ENCODE data around the gene UPF2. TPM values are rescaled to one million over a fixed set of nuclear protein-coding genes. Genes with fewer than 3 reads are reported as not detected.
A peak's percentile ranks its signal among the peaks of the same experiment; 100 is the strongest.

Gene UPF2
- total and polyA plus RNA-seq, 5 donors from 2014 or later, result 5.5 to 29.9 (median 10.6) TPM

DNA sequence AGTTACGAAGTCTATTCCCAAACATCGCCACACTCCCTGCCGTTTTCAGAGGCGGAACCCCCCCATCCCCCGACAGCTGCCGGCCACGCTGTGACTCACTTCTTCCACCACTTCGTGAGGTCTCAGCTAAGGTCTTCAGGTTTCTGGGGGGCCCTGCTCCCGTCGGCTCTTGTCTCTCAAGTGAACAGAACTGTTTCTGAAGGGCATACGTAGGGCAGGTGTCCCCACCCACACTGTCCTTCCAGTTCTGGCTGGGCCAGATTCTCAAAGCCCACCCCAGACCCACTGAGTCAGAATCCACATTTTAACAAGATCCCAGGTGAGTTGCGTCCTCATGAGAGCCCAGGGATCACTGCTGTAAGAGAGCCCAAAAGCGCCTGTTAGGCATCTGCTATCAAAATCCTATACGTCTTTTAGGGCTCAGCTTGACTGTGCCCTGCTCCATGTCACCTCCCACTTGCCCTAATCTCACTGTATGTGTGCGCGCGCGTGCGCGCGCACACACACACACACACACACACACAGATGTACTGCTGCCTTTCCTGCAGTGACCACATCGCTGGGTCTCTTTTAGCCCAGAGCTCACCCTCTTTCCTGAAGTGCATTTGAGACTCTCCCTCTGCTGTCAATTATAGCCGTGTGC is 140.7 kb downstream of the UPF2 start:
- H3K4me3 Mint-ChIP-seq, result no peak overlapping the region
- no peaks in the 10 kb centered on the region for H3K4me1 ChIP-seq (ENCODE audit: control insufficient read depth, insufficient read depth, low read length, poor library complexity, severe bottlenecking)
- no peaks in the 10 kb centered on the region for H3K9me3 Mint-ChIP-seq
- H3K27ac Mint-ChIP-seq, result no peak overlapping the region
- ATAC-seq (ENCODE audit: low read depth in 2 of 2), result no peak
- no peaks in the 10 kb centered on the region for H3K36me3 ChIP-seq (ENCODE audit: control insufficient read depth, insufficient read depth, low read length)
- no peaks in the 10 kb centered on the region for H3K36me3 Mint-ChIP-seq
- H3K4me3 ChIP-seq (ENCODE audit: low read depth, low read length), result no peak overlapping the region
- no peaks in the 10 kb centered on the region for H3K27me3 ChIP-seq (ENCODE audit: control insufficient read depth, insufficient read depth, low read length)
- no peak overlapping the region for H3K27ac ChIP-seq (ENCODE audit: insufficient read depth, low read length, poor library complexity, severe bottlenecking)
- H3K27me3 Mint-ChIP-seq, result no peaks in the 10 kb centered on the region
- peaks cover 0 to 2% (median under 1%) of the 10 kb centered on the region in 4 donors for H3K4me1 Mint-ChIP-seq
- H3K9me3 ChIP-seq (ENCODE audit: control insufficient read depth in 2 of 2, low read length in 2 of 2), result no peaks in the 10 kb centered on the region
- no peak for DNase-seq

GRCh38 chr10:11901454-11901832 is 141.2 kb downstream of the UPF2 start:
- H3K4me1 Mint-ChIP-seq, result peaks cover 0 to 6% (median under 1%) of the 10 kb centered on the region in 4 donors
- no peaks in the 10 kb centered on the region for H3K27me3 ChIP-seq (ENCODE audit: control insufficient read depth, insufficient read depth, low read length)
- H3K4me3 Mint-ChIP-seq, result no peak overlapping the region
- peak overlapping the region in 1 of 3 donors; percentile 9 for H3K27ac Mint-ChIP-seq
- H3K9me3 Mint-ChIP-seq, result peaks cover 0 to 1% (median 0%) of the 10 kb centered on the region in 7 donors
- no peak overlapping the region for H3K27ac ChIP-seq (ENCODE audit: insufficient read depth, low read length, poor library complexity, severe bottlenecking)
- no peaks in the 10 kb centered on the region for H3K27me3 Mint-ChIP-seq
- H3K36me3 ChIP-seq (ENCODE audit: control insufficient read depth, insufficient read depth, low read length), result no peaks in the 10 kb centered on the region
- no peaks in the 10 kb centered on the region for H3K36me3 Mint-ChIP-seq
- H3K4me1 ChIP-seq (ENCODE audit: control insufficient read depth, insufficient read depth, low read length, poor library complexity, severe bottlenecking), result peaks cover 4% of the 10 kb centered on the region
- ATAC-seq (ENCODE audit: low read depth in 2 of 2) (no peak), DNase-seq (no peak)
- no peaks in the 10 kb centered on the region for H3K9me3 ChIP-seq (ENCODE audit: control insufficient read depth in 2 of 2, low read length in 2 of 2)
- H3K4me3 ChIP-seq (ENCODE audit: low read depth, low read length), result no peak overlapping the region

GRCh38 chr10:11901036-11901301 is 141.6 kb downstream of the UPF2 start:
- H3K4me3 ChIP-seq (ENCODE audit: low read depth, low read length), result no peak overlapping the region
- peaks cover 6% of the 10 kb centered on the region for H3K4me1 ChIP-seq (ENCODE audit: control insufficient read depth, insufficient read depth, low read length, poor library complexity, severe bottlenecking)
- no peaks in the 10 kb centered on the region for H3K27me3 ChIP-seq (ENCODE audit: control insufficient read depth, insufficient read depth, low read length)
- Mint-ChIP-seq H3K4me1 (peaks cover 0 to 7% (median under 1%) of the 10 kb centered on the region in 4 donors), H3K4me3 (no peak overlapping the region), H3K36me3 (no peaks in the 10 kb centered on the region), H3K9me3 (peaks cover 0 to 1% (median 0%) of the 10 kb centered on the region in 7 donors), H3K27ac (no peak overlapping the region), H3K27me3 (no peaks in the 10 kb centered on the region)
- no peaks in the 10 kb centered on the region for H3K36me3 ChIP-seq (ENCODE audit: control insufficient read depth, insufficient read depth, low read length)
- H3K9me3 ChIP-seq (ENCODE audit: control insufficient read depth in 2 of 2, low read length in 2 of 2), result no peaks in the 10 kb centered on the region
- DNase-seq (no peak), ATAC-seq (ENCODE audit: low read depth in 2 of 2) (no peak)
- no peak overlapping the region for H3K27ac ChIP-seq (ENCODE audit: insufficient read depth, low read length, poor library complexity, severe bottlenecking)

DNA sequence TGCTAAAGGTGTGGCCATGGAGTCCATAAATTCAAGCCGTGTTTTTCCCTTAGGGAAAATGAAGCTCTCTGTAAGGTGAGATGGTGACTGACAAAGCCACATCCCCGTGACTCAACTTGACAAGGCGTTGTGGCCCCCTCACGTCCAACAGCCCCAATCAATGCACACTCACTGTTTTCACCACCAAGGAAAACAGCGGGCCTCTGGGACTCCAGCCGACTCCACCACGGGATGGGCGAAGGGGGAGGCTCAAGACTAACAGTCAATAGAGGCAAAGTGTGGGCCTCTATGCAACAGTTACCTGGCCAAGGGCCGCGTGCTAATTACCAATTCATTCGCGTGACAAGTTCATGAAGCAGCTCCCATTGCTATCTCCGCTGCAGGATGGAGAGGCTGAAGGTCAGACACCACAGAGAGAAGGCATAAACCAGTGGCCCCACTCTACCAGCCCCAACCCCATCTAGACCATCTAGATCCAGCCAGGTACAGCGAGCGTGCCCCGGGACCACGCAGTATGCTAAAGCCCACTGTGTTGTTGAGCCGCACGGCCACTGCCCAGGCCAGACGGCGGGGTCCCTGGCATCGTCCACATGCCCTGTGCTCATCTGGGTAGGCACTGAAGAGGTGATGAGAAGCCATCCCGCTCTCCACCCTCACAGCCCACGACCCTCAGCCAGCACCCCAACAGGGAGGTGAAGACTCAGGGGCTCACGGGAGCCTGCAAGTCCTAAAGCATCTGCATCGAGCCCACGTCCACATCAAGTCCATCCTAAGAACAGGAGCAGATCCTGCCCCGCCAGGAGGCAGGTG is 143.3 kb downstream of the UPF2 start:
- Histone ChIP-seq H3K27me3 (ENCODE audit: control insufficient read depth, insufficient read depth, low read length) (no peaks in the 10 kb centered on the region), H3K9me3 (ENCODE audit: control insufficient read depth in 2 of 2, low read length in 2 of 2) (no peaks in the 10 kb centered on the region), H3K27ac (ENCODE audit: insufficient read depth, low read length, poor library complexity, severe bottlenecking) (no peak overlapping the region), H3K36me3 (ENCODE audit: control insufficient read depth, insufficient read depth, low read length) (no peaks in the 10 kb centered on the region), H3K4me3 (ENCODE audit: low read depth, low read length) (no peak overlapping the region), H3K4me1 (ENCODE audit: control insufficient read depth, insufficient read depth, low read length, poor library complexity, severe bottlenecking) (peaks cover 6% of the 10 kb centered on the region)
- H3K27me3 Mint-ChIP-seq, result no peaks in the 10 kb centered on the region
- no peaks in the 10 kb centered on the region for H3K36me3 Mint-ChIP-seq
- peaks cover 0 to 7% (median under 1%) of the 10 kb centered on the region in 4 donors for H3K4me1 Mint-ChIP-seq
- no peak for ATAC-seq (ENCODE audit: low read depth in 2 of 2)
- no peak overlapping the region for H3K4me3 Mint-ChIP-seq
- DNase-seq, result no peak
- H3K27ac Mint-ChIP-seq, result peak overlapping the region in 1 of 3 donors; percentile 44
- peaks cover 0 to 1% (median 0%) of the 10 kb centered on the region in 7 donors for H3K9me3 Mint-ChIP-seq

GRCh38 chr10:11898372-11899066 is 144.1 kb downstream of the UPF2 start:
- peaks cover 0 to 1% (median 0%) of the 10 kb centered on the region in 7 donors for H3K9me3 Mint-ChIP-seq
- H3K9me3 ChIP-seq (ENCODE audit: control insufficient read depth in 2 of 2, low read length in 2 of 2), result no peaks in the 10 kb centered on the region
- H3K4me1 Mint-ChIP-seq, result peaks cover 0 to 7% (median under 1%) of the 10 kb centered on the region in 4 donors
- no peak overlapping the region for H3K4me3 ChIP-seq (ENCODE audit: low read depth, low read length)
- DNase-seq (no peak), ATAC-seq (ENCODE audit: low read depth in 2 of 2) (no peak)
- peak overlapping the region in 1 of 4 donors; percentile 7 for H3K4me3 Mint-ChIP-seq
- no peaks in the 10 kb centered on the region for H3K27me3 ChIP-seq (ENCODE audit: control insufficient read depth, insufficient read depth, low read length)
- H3K36me3 Mint-ChIP-seq, result no peaks in the 10 kb centered on the region
- peaks cover 6% of the 10 kb centered on the region for H3K4me1 ChIP-seq (ENCODE audit: control insufficient read depth, insufficient read depth, low read length, poor library complexity, severe bottlenecking)
- peak overlapping the region in 1 of 3 donors; percentile 44 for H3K27ac Mint-ChIP-seq
- H3K27me3 Mint-ChIP-seq, result no peaks in the 10 kb centered on the region
- H3K27ac ChIP-seq (ENCODE audit: insufficient read depth, low read length, poor library complexity, severe bottlenecking), result no peak overlapping the region
- H3K36me3 ChIP-seq (ENCODE audit: control insufficient read depth, insufficient read depth, low read length), result no peaks in the 10 kb centered on the region

GRCh38 chr10:11898033-11898371 is 144.6 kb downstream of the UPF2 start:
- Mint-ChIP-seq H3K36me3 (no peaks in the 10 kb centered on the region), H3K27me3 (no peaks in the 10 kb centered on the region), H3K4me3 (no peak overlapping the region), H3K9me3 (peaks cover 0 to 1% (median 0%) of the 10 kb centered on the region in 7 donors), H3K27ac (no peak overlapping the region), H3K4me1 (peaks cover 0 to 7% (median under 1%) of the 10 kb centered on the region in 4 donors)
- ATAC-seq (ENCODE audit: low read depth in 2 of 2) (no peak), DNase-seq (no peak)
- Histone ChIP-seq H3K27ac (ENCODE audit: insufficient read depth, low read length, poor library complexity, severe bottlenecking) (no peak overlapping the region), H3K27me3 (ENCODE audit: control insufficient read depth, insufficient read depth, low read length) (no peaks in the 10 kb centered on the region), H3K36me3 (ENCODE audit: control insufficient read depth, insufficient read depth, low read length) (no peaks in the 10 kb centered on the region), H3K4me3 (ENCODE audit: low read depth, low read length) (no peak overlapping the region), H3K4me1 (ENCODE audit: control insufficient read depth, insufficient read depth, low read length, poor library complexity, severe bottlenecking) (peaks cover 6% of the 10 kb centered on the region), H3K9me3 (ENCODE audit: control insufficient read depth in 2 of 2, low read length in 2 of 2) (no peaks in the 10 kb centered on the region)

DNA sequence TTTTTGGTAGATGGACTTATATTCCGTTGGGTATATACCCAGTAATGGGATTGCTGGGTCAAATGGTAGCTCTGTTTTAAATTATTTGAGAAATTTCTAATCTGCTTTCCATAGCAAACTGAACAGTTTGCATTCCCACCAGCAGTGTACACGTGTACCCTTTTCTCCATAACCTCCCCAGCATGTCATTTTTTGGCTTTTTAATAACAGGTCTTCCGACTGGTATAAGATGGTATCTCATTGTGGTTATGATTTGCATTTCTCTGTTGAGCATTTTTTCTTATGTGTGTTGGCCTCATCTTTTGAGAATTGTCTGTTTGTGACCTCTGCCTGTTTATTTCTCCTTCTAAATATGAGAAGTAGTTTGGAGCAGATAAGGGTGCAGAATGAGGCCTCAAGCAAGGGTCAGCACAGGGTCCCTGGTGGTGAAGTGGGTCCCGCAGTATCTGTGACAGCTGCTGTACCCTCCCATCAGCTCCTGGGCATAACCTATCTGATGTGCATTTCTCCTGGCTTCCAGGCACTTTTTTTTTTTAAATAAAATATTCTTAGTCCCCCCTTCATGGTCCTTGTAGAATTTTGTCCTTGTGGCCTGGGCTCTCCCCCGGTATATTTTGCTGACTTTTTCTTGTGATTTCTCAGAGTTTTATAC is 145.9 kb downstream of the UPF2 start:
- no peak for DNase-seq
- H3K9me3 ChIP-seq (ENCODE audit: control insufficient read depth in 2 of 2, low read length in 2 of 2), result no peaks in the 10 kb centered on the region
- no peaks in the 10 kb centered on the region for H3K36me3 ChIP-seq (ENCODE audit: control insufficient read depth, insufficient read depth, low read length)
- H3K27me3 ChIP-seq (ENCODE audit: control insufficient read depth, insufficient read depth, low read length), result no peaks in the 10 kb centered on the region
- Mint-ChIP-seq H3K4me1 (peaks cover 0 to 7% (median under 1%) of the 10 kb centered on the region in 4 donors), H3K36me3 (no peaks in the 10 kb centered on the region), H3K27me3 (no peaks in the 10 kb centered on the region), H3K27ac (no peak overlapping the region), H3K4me3 (no peak overlapping the region), H3K9me3 (peaks cover 0 to 1% (median 0%) of the 10 kb centered on the region in 7 donors)
- peaks cover 6% of the 10 kb centered on the region for H3K4me1 ChIP-seq (ENCODE audit: control insufficient read depth, insufficient read depth, low read length, poor library complexity, severe bottlenecking)
- no peak overlapping the region for H3K27ac ChIP-seq (ENCODE audit: insufficient read depth, low read length, poor library complexity, severe bottlenecking)
- no peak overlapping the region for H3K4me3 ChIP-seq (ENCODE audit: low read depth, low read length)
- ATAC-seq (ENCODE audit: low read depth in 2 of 2), result no peak
